Central memory CD4-positive, alpha-beta T cell (primary cell): ENCODE measurements around the gene PRX.
A peak's percentile ranks its signal among the peaks of the same experiment; 100 is the strongest.
"Not testable (repeated sequence)": the region's sequence is repeated elsewhere in the genome, so short reads cannot be mapped to it uniquely, and the experiment has no call there.

Experiments
- DNase-seq: peaks from one replicate; pipeline ENCODE4 v3.0.0; 2022
- total RNA-seq, 3 experiments: gene quantifications; one replicate each; lab custom pipeline; 2026; lab: John Stamatoyannopoulos, UW

Gene PRX, protein sequence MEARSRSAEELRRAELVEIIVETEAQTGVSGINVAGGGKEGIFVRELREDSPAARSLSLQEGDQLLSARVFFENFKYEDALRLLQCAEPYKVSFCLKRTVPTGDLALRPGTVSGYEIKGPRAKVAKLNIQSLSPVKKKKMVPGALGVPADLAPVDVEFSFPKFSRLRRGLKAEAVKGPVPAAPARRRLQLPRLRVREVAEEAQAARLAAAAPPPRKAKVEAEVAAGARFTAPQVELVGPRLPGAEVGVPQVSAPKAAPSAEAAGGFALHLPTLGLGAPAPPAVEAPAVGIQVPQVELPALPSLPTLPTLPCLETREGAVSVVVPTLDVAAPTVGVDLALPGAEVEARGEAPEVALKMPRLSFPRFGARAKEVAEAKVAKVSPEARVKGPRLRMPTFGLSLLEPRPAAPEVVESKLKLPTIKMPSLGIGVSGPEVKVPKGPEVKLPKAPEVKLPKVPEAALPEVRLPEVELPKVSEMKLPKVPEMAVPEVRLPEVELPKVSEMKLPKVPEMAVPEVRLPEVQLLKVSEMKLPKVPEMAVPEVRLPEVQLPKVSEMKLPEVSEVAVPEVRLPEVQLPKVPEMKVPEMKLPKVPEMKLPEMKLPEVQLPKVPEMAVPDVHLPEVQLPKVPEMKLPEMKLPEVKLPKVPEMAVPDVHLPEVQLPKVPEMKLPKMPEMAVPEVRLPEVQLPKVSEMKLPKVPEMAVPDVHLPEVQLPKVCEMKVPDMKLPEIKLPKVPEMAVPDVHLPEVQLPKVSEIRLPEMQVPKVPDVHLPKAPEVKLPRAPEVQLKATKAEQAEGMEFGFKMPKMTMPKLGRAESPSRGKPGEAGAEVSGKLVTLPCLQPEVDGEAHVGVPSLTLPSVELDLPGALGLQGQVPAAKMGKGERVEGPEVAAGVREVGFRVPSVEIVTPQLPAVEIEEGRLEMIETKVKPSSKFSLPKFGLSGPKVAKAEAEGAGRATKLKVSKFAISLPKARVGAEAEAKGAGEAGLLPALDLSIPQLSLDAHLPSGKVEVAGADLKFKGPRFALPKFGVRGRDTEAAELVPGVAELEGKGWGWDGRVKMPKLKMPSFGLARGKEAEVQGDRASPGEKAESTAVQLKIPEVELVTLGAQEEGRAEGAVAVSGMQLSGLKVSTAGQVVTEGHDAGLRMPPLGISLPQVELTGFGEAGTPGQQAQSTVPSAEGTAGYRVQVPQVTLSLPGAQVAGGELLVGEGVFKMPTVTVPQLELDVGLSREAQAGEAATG (N-terminal part only)
- total RNA-seq = 2.3 to 11.2 (median 4.1) reads per million in 3 experiments

DNA sequence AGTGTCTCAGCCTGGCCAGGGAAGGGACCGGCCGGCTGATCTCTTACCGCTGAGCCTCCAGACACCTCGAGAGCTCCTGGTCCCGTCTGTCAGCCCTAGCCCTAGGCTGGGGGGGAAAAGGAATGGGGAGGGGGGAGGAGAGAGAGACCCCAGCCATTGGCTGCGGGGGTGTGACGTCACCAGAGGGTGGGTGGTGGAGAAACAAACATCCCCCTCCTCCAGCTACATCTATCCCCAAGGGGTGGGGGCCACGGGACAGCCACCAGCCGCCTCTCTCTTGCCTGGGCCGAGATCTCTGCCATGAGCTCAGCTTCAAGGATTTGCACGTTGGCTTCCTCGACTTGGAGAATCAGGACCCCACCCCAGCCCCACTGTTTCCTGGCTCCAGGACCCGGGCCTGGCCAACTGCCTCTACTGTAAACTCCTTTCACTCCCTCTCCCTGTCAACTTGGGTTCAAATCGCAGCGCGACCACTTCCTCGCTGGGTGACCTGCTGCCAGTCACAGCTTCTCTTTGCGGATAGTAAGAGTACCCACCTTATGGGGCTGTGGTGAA, at the start of gene PRX:
PRX (minus strand) TSS at position 88 of the 555 bp plus-strand sequence. CDS start 5,446 bp downstream, outside the sequence.
- no peak for DNase-seq

DNA sequence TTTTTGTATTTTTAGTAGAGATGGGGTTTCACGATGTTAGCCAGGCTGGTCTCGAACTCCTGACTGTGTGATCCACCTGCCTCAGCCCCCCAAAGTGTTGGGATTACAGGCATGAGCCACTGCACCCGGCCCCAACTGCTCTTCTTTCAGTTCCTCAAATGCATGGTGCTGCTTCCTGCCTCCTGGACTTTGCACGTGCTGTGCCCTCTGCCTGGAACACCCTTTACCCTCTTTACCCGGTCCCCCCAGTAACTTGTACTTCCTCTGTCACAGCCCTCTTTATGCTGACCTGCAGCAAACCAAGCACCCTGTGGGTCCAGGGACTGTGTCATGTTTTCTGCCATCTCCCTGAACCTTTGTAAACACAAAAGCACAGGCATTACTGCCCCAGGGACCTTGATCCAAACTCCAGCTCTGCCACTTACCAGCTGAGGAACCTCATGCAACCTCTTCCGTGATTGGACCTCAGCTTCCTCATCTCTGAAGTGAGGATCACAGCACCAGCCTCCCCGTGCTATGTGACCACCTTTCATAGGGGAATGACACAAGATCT, 48.6 kb upstream of the PRX start:
- DNase-seq = no peak

DNA sequence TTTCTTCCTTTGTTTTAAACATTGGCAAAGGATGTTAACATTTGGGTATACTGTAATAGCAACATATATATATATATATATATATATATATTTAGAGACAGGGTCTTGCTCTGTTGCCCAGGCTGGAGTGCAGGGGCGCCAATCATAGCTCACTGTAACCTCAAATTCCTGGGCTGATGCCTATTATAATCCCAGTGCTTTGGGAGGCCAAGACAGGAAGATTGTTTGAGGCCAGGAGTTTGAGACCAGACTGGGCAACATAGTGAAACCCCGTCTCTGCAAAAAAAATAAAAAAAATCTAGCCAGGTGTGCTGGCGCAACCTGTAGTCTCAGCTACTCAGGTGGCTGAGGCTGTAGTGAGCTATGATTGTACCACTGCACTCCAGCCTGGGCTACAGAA, 47.0 kb upstream of the PRX start:
- no peak for DNase-seq

DNA sequence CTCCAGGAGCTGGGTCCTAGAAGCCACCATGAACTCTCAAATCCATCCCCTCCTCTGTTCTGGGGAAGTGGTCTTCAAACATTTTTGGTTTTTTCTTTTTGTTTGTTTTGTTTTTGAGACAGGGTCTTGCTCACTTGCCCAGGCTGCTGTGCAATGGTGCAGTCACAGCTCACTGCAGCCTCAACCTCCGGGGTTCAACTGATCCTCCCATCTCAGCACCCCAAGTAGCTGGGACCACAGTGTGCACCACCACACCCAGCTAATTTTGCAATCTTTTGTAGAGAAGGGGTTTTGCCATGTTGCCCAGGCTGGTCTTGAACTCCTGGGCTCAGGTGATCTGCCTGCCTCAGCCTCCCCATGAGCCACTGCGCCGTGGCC, 45.4 kb upstream of the PRX start:
- no peak for DNase-seq

DNA sequence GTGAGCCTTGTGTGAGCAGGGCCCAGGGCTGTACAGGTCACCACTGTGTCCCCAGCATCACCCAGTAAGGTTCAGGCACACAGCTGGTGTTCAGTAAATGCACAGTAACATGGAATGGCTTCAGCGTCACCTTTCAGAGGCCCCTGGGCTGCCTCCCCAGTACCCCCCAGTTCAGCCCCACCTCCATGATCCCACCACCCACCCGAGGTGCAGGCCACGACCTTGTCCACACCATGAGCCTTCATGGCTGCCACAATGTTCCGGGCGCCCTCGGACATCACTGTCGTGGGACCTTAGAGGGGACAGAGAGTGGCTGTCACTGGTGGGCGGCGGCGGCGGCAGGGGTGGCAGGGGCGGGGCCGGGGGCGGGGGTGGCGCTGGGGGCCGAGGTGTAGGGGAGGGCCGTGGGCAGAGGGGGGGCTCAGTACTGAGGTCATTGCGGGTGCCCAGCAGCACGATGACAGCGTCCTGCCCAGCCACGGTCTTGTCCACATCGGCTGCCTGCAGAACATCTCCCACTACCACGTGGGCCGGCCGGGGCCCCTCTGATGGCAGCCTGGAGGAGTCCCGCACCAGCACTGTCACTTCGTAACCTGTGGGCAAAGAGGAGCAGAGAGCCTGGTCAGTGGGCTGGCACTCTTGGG, 44.9 kb upstream of the PRX start:
- no peak for DNase-seq

DNA sequence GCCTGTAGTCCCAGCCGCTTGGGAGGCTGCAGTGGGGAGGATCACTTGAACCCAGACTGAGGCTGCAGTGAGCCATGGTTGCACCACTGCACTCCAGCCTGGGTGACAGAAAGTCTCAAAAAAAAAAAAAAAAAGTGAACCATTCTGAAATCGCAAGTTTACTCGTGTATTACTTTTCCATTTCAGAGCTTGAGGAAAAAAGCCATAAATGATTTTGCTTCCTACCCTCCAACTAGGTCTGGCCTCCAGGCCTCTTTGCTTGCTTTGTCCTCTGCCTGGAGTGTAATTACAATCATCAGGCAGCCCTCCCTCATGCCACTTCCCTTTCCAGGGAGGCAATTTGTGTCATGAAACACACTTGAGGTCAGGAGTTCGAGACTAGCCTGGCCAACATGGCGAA, 43.9 kb upstream of the PRX start:
- no peak for DNase-seq

DNA sequence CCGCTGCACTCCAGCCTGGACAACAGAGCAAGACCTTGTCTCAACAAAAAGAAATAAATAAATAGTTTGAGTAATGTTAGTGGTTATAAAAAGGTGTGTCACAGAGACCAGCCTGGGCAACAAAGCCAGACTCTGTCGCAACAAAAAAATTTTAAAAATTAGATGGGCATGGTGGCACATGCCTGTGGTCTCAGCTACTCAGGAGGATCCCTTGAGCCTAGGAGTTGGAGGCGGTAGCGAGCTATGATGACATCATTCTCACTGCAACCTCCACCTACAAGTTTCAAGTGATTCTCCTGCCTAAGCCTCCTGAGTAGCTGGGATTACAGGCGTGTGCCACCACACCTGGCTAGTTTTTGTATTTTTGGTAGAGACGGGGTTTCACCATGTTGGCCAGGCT, 40.8 kb upstream of the PRX start:
- not testable (repeated sequence) for DNase-seq

DNA sequence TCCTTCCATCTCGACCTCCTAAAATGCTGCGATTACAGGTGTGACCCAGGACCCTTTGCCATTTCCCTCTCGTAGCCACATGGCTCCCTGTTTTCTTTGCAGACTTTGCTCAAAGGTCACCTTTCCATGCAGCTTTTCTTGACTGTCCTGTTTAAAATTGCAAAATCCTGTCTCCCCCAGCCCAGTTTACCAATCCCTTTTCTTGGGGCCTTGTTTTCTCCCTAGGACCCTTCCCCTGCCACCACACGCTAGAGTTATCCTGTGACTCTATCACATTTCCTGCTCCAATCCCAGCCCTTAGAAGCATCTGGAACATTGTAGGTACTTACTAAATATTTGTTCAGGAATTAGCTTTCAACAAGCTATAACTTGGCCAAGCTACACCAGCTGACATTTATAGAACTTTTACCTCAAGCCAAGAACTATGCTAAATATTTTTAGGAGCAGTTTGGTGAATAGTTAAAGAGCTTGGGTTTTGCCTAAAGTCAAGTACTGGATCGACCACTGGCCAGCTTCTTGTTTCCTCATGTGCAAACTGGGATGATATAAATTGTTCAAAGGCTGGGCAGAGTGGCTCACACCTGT, 40.1 kb upstream of the PRX start:
- DNase-seq = no peak

DNA sequence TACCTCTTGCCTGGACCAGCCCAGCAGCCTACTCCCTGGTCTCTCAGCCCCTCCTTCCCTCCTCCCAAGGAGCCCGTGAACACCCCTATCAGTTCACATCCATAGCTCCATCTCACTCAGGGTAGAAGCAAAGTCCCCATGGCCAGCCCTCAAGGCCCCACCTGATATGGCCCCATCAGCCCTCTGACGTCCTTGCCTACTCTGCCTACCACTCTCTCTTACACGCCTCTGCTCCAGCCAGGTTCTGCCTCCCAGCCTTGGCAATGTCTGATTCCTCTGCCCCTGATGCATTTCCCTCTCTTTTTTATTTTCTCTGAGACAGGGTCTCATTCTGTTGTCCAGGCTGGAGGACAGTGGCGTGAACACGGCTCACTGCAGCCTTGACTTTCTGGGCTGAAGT, 38.8 kb upstream of the PRX start:
- DNase-seq = no peak

DNA sequence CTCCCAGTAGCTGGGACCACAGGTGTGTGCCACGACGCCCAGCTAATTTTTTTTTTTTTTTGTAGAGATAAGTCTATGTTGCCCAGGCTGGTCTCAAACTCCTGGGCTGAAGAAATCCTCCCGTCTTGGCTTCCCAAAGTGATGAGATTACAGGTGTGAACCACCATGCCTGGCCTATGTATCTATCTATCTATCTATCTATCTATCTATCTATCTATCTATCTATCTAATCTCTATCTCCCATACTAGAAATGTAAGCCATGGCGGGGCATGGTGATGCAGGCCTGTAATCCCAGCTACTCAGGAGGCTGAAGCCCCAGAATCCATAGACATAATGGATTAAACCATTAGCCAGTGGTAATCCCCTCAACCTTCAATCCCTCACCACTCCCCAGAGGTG, 37.5 kb upstream of the PRX start:
- no peak for DNase-seq

DNA sequence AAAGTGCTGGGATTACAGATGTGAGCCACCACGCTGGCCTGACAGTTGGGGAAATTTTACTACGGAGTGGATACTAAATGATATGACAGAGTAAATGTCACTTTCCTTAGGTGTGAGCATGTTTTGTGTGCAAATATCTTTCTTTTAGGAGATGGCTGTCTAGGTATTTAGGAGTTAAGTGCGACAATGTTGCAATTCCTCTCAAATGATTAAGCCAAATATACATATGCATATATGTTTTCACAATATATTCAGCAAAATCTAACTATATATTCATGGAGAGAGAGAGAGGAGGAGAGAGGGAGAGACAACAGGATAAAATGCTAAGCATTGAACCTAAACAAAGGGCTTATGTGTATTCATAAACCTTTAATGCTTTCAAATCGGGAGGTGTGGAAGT, 36.3 kb upstream of the PRX start:
- no peak for DNase-seq

DNA sequence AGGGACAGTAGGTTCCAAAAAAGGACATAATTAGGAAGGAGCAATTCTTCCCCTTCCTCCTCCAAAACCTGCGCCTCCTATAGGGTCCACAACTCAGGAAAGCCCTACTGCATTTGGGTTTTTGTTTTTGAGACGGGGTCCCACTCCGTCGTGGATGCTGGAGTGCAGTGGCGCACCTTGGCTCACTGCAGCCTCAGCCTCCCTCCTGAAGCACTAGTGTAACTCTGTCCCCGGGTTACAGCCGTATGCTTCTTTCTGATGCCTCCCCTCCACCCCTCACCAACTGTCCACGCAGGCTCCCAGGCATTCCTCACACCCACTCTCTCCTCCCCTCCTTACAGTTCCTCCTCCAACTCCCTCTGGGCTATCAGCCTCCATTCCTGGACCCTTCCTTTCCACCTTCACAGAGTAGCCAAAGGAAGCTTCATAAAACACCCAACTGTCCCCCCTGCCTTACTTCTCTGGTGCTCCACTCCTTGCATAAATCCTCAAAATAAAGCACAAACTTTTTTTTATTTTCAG, 33.1 kb upstream of the PRX start:
- DNase-seq = no peak

DNA sequence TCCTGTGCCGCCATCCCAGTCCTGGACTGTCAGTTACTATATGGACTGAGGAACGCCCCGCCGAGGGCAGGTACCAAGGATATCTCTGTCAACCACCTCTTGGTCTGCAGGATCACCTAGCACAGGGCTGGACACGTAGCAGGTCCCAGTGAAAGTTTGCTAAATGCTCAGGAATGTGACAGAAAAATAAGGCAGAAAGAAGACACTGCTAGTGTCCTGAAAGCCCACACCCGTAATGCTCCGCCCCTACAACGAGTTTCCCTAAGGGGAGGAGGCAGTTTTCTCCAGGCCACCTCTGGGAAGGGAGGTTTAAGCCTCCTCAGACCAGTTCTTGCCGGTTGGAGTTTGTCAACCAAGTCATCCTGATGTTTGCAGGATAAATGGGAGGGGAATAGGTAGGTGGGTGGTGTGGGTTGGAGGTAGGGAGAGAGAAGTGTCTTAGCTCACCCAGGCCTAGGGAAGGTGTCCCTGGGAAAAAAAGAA, 32.6 kb upstream of the PRX start:
- no peak for DNase-seq

DNA sequence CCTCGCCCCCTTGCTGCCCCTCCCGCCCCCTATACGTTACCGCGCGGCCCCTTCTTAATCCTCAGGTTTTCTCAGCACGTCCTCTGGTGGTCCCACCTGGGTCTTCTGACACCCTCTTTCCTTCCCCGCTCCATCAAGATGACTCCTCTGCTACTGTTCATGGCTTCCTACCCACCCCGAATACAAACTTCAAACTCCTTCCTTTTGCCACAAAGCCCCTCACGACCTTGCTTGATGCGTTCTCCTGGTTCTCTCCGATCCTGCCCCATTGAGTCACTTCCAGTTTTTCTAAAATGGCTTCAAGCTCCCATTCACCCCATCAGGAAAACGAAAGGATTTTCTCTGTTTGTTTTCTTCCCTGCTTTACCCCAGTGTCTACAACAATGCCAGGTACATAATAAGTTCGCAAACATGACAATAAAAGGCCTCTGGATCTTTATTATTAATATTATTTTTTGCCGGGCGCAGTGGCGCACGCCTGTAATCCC, 31.7 kb upstream of the PRX start:
- DNase-seq = no peak

DNA sequence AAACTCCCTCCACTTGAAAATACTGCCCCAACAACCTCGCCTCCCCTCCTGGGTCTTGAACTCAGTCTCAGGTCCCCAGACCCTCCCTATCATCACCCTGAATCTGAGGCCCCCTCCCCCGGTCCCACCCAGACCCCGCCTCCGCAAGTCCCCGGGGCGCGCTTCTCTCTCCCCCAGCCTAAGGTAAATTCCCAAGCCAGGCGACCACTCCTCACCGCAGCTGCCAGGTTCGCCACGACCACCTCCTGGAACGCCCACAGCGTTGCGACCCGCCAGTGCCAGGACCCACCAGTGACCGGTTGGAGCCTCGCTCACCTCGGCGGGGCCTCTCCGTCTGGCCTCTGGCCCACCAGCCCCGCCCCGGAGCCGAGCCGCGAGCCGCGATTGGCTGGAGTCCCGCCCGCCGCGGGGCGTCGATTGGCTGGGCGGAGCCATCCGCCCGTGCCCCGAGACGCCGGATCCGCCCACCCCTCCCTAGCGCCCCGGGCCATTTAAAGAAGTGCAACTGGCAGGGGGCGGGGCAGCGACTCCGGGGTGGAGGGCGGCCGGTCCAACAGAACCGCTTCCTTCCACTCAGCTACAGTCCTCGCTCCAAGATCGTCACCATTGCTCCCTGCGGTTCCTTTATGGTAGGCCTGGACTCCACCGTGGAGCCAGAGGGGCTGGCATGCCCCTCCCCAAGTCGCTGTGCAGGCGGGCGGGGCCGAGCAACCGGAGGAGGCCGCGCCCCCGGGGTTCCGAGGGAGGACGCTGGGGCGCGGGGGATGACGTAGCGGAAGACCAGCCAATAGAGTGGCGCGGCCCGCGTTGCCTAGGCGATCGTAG, 31.0 kb upstream of the PRX start, which contains the start of gene SERTAD3:
SERTAD3 (minus strand) TSS at position 336 of the 825 bp plus-strand sequence. CDS start 2,255 bp downstream, outside the sequence.
- peak; percentile 96 for DNase-seq

DNA sequence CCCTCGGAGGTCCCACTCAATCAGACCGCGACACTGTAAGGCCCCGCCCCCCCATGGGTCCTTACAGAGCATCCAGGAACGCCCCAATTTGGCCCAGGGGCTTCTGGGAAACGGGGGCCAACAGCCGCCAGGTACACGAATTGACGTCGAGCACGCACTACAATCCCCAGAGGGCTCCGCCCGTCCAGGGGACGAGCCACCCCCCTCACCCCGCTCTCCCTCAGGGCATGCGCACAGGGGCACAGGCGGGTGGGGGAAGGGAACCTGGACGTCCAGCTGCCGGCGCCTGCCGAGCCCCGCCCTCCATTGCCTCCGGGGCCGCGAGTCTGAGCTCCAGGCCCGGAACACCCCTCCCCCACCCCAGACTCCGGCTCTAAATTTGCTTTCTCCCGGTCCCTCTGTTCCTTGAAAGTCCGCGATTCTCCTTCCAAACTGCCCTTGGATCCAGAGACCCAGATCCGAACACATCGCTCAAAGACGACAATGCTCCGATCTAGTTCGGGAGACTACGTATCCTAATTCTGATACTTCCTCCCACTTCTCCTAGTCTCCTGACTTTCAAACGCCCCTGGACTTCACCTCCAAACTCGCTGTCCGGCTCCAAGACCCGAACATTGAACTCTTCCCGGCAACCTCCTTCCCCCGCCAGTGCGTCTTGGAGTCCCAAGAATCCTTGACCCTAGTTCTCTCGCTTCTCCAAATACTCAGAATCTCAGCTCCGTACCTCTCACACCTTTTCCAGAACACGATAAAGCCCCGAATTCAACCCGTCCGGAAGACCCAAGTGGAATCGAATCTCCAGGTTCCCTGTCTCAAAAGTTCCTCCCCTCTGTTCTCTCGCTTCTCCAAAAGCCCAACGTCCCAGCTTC, 30.2 kb upstream of the PRX start:
- DNase-seq = peak; percentile 99

DNA sequence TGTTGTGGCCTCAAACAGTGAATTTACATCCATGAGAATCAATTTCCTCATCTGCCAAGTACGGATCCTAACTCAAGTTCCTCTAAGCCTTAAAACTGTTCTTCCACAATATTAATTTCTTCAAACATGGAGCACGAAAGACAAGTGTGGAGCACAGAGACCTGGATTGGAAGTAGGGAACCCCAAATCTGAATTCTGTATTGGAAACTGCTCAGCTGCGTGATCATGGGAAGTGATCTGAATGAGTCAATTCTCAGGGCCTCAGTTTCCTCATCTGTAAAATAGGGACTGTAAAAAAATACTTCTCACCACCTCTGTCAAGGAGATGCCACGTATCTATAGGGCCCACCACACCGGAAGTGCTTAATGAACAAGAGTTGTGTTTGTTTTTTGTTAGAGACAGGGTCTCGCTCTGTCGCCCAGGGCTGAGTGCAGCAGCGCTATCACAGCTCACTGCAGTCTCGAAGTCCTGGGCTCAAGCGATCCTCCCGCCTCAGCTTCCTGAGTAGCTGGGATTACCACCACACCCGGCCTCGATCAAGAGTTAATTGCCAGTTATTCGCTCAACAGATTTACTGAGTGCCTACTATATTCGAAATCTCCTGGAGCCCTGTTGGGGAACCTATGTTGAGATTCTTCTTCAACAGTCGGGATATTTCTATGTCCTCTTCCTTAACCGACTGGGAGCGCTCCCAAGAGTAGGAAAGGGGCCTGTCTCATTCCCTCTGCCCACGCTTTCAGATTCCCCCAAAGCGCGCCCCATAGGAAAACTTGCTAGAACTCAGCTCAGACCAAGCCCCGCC, 29.4 kb upstream of the PRX start:
- DNase-seq = no peak

DNA sequence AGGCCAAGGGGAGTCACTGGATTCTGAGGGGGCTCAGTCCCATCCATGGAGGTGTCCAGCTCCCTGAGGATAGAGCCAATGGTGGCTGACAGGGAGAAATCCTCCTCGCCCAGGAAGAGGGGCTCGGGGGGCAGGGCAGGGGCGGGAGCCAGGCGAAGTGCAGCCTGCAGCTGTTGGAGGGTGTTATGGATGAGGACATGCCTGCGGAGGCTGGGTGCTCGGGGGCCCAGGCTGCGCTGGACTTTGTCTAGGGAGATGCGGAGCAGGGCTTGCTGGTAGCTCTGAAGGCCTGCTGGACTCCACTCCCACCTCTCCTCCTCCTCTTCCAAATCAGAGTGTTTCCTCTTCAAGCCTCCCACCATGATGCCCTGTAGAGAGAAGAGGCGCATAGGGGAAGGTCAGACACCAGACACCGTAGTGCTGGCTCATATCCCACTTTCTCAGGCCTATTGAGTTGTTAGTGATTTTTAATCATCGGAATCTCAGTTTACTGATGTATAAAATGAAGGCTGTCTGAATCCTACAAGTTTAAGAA, 28.6 kb upstream of the PRX start:
- DNase-seq = no peak
